Activated naive CD8-positive, alpha-beta T cell treated with anti-CD3 and anti-CD28 coated beads, Interleukin-2, amount 10 ng/mL, durations not matched to agents 7 days and 5 days (primary cell): Measurements from ENCODE around the gene PHF20. TPM values are rescaled to one million over a fixed set of nuclear protein-coding genes. Genes with fewer than 3 reads are reported as not detected.
"Not testable (repeated sequence)": the region's sequence is repeated elsewhere in the genome, so short reads cannot be mapped to it uniquely, and the experiment has no call there.

Experiments used
- ATAC-seq: fragments of 150-1000 bp; cut with Tn5 transposase; one replicate; pipeline ENCODE4 v1.10.0; 2021; ENCODE audit warnings: low read depth, moderate library complexity
- POLR2A ChIA-PET: fragments of 350-600 bp; sonication (Branson Sonifier 250); formaldehyde crosslinking; loops from one replicate; lab custom pipeline; 2021; ENCODE audit warnings: antibody characterized with exemption; lab: Charles Lee
- DNase-seq: peaks from one replicate; pipeline ENCODE4 v3.0.0; 2021
- H3K27ac Mint-ChIP-seq: one replicate; pipeline ENCODE4 v1.8.0; 2022; ENCODE audit warnings: mild to moderate bottlenecking, mixed read lengths
- H3K27me3 Mint-ChIP-seq: one replicate; pipeline ENCODE4 v1.8.0; 2022; ENCODE audit warnings: mild to moderate bottlenecking, moderate library complexity, mixed read lengths
- H3K36me3 Mint-ChIP-seq: one replicate; pipeline ENCODE4 v1.8.0; 2021; ENCODE audit warnings: mild to moderate bottlenecking, mixed read lengths
- H3K4me1 Mint-ChIP-seq: one replicate; pipeline ENCODE4 v1.8.0; 2021; ENCODE audit warnings: mixed read lengths
- H3K4me3 Mint-ChIP-seq: one replicate; pipeline ENCODE4 v1.8.0; 2022; ENCODE audit warnings: mild to moderate bottlenecking, moderate library complexity, mixed read lengths
- H3K9me3 Mint-ChIP-seq: one replicate; pipeline ENCODE4 v1.8.0; 2021; ENCODE audit warnings: mixed read lengths
- total RNA-seq, 2 experiments: library from RNA; stranded (reverse); gene quantifications; one replicate each; pipeline ENCODE4 v1.2.3, GENCODE V29; 2021

The PHF20 gene
- total RNA-seq, 2 experiments from 2014 or later, result 61.9 to 69.4 TPM

DNA sequence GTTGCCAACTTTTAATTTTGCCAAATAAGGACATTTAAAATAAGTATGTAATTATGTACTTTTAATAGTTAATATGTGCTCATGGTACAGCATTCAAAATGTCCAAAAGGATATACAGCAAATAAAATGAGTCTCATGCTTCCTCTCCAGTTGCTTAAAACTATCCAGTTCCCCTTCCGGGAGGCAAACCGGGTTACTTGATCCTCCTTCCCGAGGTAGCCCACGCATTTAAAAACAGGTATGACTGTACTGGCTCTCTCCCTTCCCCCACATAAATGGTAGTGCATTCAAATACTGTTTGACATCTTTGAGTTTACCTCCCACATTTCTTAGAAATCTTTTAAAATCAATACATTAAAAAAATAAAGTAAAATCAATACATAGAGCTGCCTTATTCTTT lies 66.4 kb downstream of the PHF20 start:
- H3K4me3 Mint-ChIP-seq, result no peak overlapping the region
- H3K27ac Mint-ChIP-seq, result no peak overlapping the region
- H3K27me3 Mint-ChIP-seq, result no peaks in the 10 kb centered on the region
- peaks cover 22% of the 10 kb centered on the region for H3K4me1 Mint-ChIP-seq
- no peak for ATAC-seq
- H3K36me3 Mint-ChIP-seq, result peaks cover 30% of the 10 kb centered on the region
- no peak for DNase-seq
- POLR2A ChIA-PET, result no interaction called here
- peaks cover 4% of the 10 kb centered on the region for H3K9me3 Mint-ChIP-seq

DNA sequence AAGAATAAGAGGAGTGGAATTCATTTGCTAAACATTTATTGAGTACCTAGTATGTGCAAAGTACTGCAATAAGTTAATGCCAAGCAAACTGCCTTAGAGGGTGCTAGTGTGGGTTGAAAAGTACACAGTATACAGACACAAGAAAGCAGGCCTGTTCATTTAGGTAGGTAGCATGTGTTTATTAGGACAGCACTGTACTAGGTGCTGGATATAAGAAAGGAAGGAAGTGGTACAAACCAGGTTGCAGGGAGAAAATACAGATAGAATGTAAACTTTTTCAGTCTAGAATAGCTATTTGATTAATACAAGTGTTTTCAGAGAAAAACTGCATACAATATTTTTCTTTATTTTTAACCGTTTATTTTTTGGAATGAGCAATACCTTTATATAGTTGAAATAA lies 68.1 kb downstream of the PHF20 start:
- DNase-seq, result no peak
- Mint-ChIP-seq H3K27me3 (no peaks in the 10 kb centered on the region), H3K9me3 (peaks cover 4% of the 10 kb centered on the region), H3K4me1 (peaks cover 18% of the 10 kb centered on the region), H3K36me3 (peaks cover 37% of the 10 kb centered on the region), H3K27ac (peak overlapping the region; percentile 35), H3K4me3 (no peak overlapping the region)
- peak; percentile 75 for ATAC-seq
- POLR2A ChIA-PET, result interaction anchor here (0.7 to 1.1 kb wide), 2 partner anchors 68 to 1260 kb away, joined by 3 to 4 read pairs; no protein-coding TSS in a partner anchor

DNA sequence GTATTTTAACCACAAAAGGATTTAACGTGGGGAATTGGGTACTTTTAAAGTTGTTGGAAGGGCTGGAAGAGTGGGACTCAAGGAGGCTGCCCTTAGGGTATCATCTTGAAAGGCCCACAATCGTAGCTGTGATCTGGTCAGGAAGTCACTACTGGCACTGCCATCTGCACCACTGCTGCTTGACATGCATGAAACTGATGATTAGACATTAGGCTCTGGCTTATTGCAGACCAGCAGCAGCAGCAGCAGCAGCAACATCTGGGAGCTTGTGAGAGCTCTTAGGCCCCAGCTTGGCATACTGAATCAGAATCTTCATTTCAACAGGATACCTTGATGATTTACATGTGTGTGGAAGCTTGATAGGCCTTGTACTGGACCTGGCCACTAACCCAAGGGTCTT lies 68.6 kb downstream of the PHF20 start:
- H3K9me3 Mint-ChIP-seq, result peaks cover 4% of the 10 kb centered on the region
- H3K4me1 Mint-ChIP-seq, result peaks cover 14% of the 10 kb centered on the region
- no peaks in the 10 kb centered on the region for H3K27me3 Mint-ChIP-seq
- H3K27ac Mint-ChIP-seq, result no peak overlapping the region
- POLR2A ChIA-PET, result no interaction called here
- peak overlapping the region; percentile 21 for H3K4me3 Mint-ChIP-seq
- peaks cover 38% of the 10 kb centered on the region for H3K36me3 Mint-ChIP-seq
- DNase-seq, result no peak
- ATAC-seq, result no peak

DNA sequence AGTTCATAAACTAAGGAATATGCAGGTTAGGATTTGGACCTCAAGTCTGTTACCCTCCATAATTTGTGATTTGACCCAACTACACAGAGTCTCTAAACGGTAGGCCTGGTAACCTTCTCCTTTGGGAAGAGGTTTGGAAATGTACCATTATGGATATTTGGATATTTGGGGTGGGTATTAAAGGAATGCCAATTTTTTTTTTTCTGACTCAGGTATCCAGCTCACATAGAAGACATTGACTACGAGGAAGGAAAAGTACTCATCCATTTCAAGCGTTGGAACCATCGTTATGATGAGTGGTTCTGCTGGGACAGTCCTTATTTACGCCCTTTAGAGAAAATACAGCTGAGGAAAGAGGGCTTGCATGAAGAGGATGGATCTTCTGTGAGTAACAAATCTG lies 70.5 kb downstream of the PHF20 start:
- no peaks in the 10 kb centered on the region for H3K27me3 Mint-ChIP-seq
- H3K27ac Mint-ChIP-seq, result no peak overlapping the region
- H3K36me3 Mint-ChIP-seq, result peaks cover 41% of the 10 kb centered on the region
- no peak overlapping the region for H3K4me3 Mint-ChIP-seq
- DNase-seq (no peak), ATAC-seq (no peak)
- H3K9me3 Mint-ChIP-seq, result peaks cover 4% of the 10 kb centered on the region
- peaks cover 16% of the 10 kb centered on the region for H3K4me1 Mint-ChIP-seq
- POLR2A ChIA-PET, result no interaction called here

DNA sequence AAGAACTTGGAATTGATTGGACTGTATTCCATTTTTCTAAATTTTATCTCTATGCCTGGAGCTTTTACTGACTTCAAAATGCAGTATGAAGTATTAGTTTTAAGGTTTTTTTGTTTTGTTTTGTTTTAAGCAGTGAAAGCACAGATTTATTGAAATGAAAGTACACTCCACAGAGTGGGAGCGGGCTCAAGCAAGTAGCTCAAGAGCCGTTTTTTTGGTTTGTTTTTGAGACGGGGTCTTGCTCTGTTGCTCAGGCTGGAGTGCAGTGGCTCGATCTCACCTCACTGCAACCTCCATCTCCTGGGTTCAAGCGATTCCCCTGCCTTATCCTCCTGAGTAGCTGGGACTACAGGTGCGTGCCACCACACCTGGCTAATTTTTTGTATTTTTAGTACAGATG lies 72.1 kb downstream of the PHF20 start:
- H3K27ac Mint-ChIP-seq, result not testable (repeated sequence)

DNA sequence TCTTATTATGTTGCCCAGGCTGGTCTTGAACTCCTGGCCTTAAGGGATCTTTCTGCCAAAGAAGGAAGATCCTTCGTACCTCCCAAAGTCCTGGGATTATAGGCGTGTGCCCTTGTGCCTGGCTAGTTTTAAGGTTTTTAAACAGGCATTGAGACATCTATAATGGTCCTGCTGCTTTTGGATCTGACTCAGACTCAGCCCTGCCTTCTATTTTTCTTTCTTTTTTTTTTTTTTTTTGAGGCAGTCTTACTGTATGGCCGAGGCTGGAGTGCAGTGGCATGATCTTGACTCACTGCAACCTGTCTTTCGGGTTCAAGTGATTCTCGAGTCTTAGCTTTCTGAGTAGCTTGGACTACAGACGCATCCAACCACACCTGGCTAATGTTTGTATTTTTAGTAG lies 73.7 kb downstream of the PHF20 start:
- H3K4me1 Mint-ChIP-seq, result peaks cover 15% of the 10 kb centered on the region
- H3K9me3 Mint-ChIP-seq, result peaks cover 4% of the 10 kb centered on the region
- H3K36me3 Mint-ChIP-seq, result peaks cover 42% of the 10 kb centered on the region
- POLR2A ChIA-PET, result no interaction called here
- H3K4me3 Mint-ChIP-seq, result no peak overlapping the region
- H3K27ac Mint-ChIP-seq, result no peak overlapping the region
- DNase-seq (no peak), ATAC-seq (no peak)
- no peaks in the 10 kb centered on the region for H3K27me3 Mint-ChIP-seq

More for the DNA sequence above, 72.1 kb downstream of the PHF20 start:
- not testable (repeated sequence) for DNase-seq, ATAC-seq, H3K4me3 Mint-ChIP-seq, H3K27me3 Mint-ChIP-seq, H3K9me3 Mint-ChIP-seq
- Mint-ChIP-seq H3K4me1 (peaks cover 17% of the 10 kb centered on the region), H3K36me3 (peaks cover 39% of the 10 kb centered on the region)
- POLR2A ChIA-PET, result interaction anchor here (0.7 to 1.8 kb wide), 2 partner anchors 14 to 102 kb away, joined by 3 to 4 read pairs; partner anchors contain the start of gene RBM39

DNA sequence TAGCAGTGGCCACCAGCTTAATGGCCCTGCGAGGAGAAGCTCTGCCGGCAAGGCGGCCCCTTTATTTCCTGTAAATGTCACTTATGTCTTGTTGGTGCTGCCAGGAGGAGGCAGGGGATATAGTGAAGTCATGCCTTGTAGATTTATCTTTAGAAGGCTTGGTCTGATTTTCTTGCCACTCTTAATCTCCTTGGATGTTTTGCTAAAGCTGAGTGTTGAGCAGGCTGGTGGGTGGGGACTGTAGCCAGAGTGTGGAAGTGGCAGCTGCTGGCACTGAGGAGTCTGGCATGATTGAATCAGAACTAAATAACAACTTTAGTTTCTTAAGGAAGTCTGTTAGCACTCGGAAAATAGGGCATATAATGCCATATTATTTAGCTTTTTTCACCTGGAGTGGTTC lies 77.9 kb downstream of the PHF20 start:
- POLR2A ChIA-PET, result interaction anchor here (0.6 to 1.3 kb wide), 2 partner anchors 104 to 107 kb away, joined by 4 to 6 read pairs; partner anchors contain the start of gene RBM39
- Mint-ChIP-seq H3K4me1 (peaks cover 15% of the 10 kb centered on the region), H3K27me3 (no peaks in the 10 kb centered on the region), H3K4me3 (no peak overlapping the region), H3K9me3 (no peaks in the 10 kb centered on the region), H3K36me3 (peaks cover 35% of the 10 kb centered on the region), H3K27ac (no peak overlapping the region)
- DNase-seq (no peak), ATAC-seq (no peak)

DNA sequence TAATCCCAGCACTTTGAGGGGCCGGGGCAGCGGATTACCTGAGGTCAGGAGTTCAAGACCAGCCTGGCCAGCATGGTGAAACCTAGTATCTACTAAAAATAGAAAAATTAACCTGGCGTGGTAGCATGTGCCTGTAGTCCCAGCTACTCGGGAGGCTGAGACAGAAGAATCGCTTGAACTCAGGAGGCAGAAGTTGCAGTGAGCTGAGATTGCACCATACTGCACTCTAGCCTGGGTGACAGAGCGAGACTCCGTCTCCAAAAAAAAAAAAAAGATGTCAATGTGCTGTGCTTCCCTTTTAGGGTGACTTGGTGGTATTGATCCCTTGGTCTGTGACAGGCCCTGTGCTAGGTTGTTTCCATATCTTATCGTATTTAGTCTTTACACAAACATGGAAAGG lies 79.8 kb downstream of the PHF20 start:
- H3K27ac Mint-ChIP-seq, H3K4me3 Mint-ChIP-seq, DNase-seq, H3K9me3 Mint-ChIP-seq, H3K27me3 Mint-ChIP-seq, ATAC-seq: not testable (repeated sequence)
- Mint-ChIP-seq H3K36me3 (peaks cover 42% of the 10 kb centered on the region), H3K4me1 (peaks cover 14% of the 10 kb centered on the region)
- POLR2A ChIA-PET, result interaction anchor here (1.0 kb wide), 1 partner anchor 110 kb away, joined by 4 read pairs; the partner anchor contains the start of gene RBM39

DNA sequence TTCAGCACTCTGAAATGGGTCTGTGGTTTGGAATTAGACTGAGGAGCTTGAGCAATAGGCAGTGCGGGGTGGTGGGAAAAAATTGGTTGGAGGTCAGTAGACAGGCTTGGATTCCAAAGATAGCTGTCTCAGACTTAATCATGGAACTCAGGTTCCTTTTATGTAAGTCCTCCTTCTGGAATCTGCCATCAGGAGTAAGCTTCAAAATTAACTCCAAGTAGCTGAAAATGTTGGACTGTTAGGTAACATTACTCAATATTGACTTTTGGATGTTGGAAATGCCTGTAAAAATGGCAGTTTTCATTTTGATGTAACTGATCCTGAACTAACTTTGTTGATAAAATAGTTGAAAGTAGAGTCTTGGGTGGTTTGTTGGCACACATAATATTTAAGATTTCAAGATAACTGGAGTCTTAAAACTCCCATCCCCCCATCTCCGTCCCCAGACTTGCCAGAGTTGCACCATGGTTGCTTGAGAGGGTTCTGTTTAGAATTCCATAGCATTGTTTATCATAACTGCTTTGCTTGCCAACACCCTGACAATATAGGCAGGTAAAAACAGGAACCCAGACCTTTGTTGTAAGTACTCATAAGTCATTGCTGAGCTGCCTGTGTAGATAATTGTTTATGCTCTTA lies 83.0 kb downstream of the PHF20 start:
- POLR2A ChIA-PET, result no interaction called here
- ATAC-seq (no peak), DNase-seq (no peak)
- no peaks in the 10 kb centered on the region for H3K27me3 Mint-ChIP-seq
- peaks cover 9% of the 10 kb centered on the region for H3K4me1 Mint-ChIP-seq
- no peak overlapping the region for H3K27ac Mint-ChIP-seq
- peaks cover 40% of the 10 kb centered on the region for H3K36me3 Mint-ChIP-seq
- no peaks in the 10 kb centered on the region for H3K9me3 Mint-ChIP-seq
- no peak overlapping the region for H3K4me3 Mint-ChIP-seq

DNA sequence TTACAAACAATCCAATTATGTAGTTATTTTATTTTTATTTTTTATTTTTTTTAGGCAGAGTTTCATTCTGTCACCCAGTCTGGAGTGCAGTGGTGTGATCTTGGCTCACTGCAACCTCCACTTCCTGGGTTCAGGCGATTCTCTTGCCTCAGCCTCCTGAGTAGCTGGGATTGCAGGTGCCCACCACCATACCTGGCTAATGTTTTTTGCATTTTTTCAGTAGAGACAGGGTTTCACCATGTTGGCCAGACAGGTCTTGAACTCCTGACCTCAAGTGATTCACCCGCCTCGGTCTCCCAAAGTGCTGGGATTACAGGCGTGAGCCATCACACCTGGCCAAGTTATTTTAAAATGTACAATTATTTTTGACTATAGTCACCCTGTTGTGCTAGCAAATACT lies 83.8 kb downstream of the PHF20 start:
- POLR2A ChIA-PET, H3K27ac Mint-ChIP-seq, DNase-seq, H3K4me3 Mint-ChIP-seq, H3K4me1 Mint-ChIP-seq, H3K27me3 Mint-ChIP-seq, ATAC-seq, H3K9me3 Mint-ChIP-seq: not testable (repeated sequence)
- H3K36me3 Mint-ChIP-seq, result peaks cover 40% of the 10 kb centered on the region

DNA sequence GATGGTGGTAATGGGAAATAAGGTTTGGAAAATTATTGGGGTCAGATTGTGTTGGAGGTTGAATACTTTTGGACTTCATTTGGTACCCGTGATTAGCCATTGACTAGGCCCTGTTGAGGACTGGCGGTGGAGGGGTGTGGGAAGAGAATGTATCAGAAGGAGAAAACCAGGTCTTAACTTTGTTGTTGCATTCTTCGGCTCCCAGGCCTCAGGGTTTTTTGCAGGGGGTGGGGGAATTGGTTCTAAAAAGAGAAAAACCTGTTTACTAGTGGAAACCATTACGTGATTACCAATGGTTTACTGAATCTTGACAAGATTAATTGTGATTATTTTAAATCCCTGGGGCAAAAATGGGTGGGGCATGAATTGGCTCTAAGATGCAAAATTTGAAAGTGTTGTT lies 85.1 kb downstream of the PHF20 start:
- ATAC-seq, result no peak
- POLR2A ChIA-PET, result interaction anchor here (0.6 kb wide), 1 partner anchor 254 kb away, joined by 7 read pairs; no protein-coding TSS in a partner anchor
- Mint-ChIP-seq H3K27me3 (no peaks in the 10 kb centered on the region), H3K4me3 (no peak overlapping the region), H3K4me1 (peaks cover 7% of the 10 kb centered on the region), H3K27ac (no peak overlapping the region), H3K9me3 (no peaks in the 10 kb centered on the region), H3K36me3 (peaks cover 34% of the 10 kb centered on the region)
- DNase-seq, result no peak

DNA sequence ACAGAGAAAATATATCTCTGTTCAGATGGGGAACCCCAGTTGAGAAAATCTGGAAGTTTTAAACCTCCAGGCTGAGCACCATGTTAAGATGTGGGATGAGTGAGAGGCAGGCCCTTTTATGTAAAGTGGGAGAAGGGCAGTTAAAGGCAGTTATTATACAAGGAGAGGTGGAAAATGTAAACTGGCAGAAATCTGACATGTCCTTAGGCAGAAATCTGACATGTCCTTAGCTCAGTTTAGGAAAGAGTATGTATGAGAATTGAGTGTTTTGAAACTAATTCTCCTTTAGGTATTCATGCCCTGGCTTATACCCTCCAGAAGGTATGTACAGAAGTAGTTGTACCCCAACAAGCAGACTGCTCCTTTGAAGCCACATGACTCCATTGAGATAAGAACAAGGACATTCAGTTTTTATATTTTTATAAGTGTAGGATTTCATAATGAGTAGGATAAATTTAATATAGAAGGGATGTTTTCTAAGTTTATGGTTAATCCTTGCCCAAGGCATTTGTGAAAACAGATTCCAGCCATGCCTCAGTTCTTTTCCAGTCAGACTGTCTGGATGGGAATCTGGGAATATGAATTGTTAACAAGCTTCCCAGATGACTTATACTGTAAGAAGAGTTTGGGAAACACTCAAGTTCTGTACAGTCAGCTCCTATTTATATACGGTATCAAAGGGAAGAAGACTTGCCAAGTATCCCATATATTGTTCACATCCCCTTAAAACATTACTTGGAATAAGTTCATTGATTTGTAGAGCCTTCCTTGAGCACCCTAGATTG lies 94.8 kb downstream of the PHF20 start:
- Mint-ChIP-seq H3K9me3 (no peaks in the 10 kb centered on the region), H3K27me3 (no peaks in the 10 kb centered on the region), H3K4me3 (no peak overlapping the region), H3K27ac (no peak overlapping the region), H3K36me3 (peaks cover 16% of the 10 kb centered on the region), H3K4me1 (peaks cover 4% of the 10 kb centered on the region)
- DNase-seq (no peak), ATAC-seq (no peak)
- POLR2A ChIA-PET, result no interaction called here

DNA sequence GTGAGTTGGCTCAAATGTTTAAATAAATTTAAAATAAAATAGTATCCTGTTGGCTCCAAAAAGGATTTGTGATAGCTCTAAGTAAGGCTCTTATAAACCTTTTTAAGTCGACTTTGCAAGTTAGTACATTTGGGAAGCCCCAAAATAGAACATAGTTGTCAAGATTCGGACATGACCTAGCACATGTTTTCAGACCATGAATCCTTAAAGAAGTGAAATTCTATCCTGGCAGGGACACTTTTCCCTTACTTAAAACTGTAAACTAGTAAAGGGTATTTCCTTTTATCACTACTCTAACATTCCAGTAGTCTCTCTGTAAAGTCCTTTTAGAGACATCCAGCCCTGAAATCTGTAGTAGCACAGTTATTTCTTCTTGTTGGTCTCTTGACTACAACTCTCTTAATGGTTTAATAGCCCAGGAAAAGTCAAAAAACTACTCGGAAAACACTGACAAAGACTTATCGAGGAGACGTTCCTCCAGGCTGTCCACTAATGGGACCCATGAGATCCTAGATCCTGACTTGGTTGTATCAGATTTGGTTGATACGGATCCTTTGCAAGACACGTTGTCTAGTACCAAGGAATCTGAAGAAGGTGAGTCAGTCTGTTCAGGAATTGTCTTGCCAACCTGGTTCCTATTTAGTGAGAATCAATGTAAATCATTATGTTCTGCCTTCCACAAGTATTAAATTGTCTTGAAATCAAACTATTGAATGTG lies 98.9 kb downstream of the PHF20 start:
- Mint-ChIP-seq H3K9me3 (no peaks in the 10 kb centered on the region), H3K36me3 (peaks cover 12% of the 10 kb centered on the region), H3K4me3 (no peak overlapping the region), H3K27ac (no peak overlapping the region), H3K4me1 (peaks cover 2% of the 10 kb centered on the region), H3K27me3 (no peaks in the 10 kb centered on the region)
- POLR2A ChIA-PET, result no interaction called here
- DNase-seq (no peak), ATAC-seq (no peak)
